Adipocyte (in vitro differentiated cells): Measurements from ENCODE around the gene NRDC.

ENCODE experiments used
- DNase-seq: peaks from one replicate; pipeline ENCODE4 v3.0.0-alpha.2; 2015; ENCODE audit warnings: low read depth
- H3K27me3 ChIP-seq: replicated peaks from 2 replicates; pipeline ENCODE4 v1.7.0; 2013; ENCODE audit warnings: mild to moderate bottlenecking, low read length, moderate library complexity; ENCODE audit not compliant: control insufficient read depth, insufficient read depth
- H3K36me3 ChIP-seq: 2 replicates; pipeline ENCODE4 v1.7.0; 2013; ENCODE audit warnings: low read length, mild to moderate bottlenecking, moderate library complexity; ENCODE audit not compliant: control insufficient read depth, insufficient read depth, severe bottlenecking
- H3K4me1 ChIP-seq: 2 replicates; pipeline ENCODE4 v1.7.0; 2013; ENCODE audit warnings: mild to moderate bottlenecking, low read length, moderate library complexity; ENCODE audit not compliant: control insufficient read depth, insufficient read depth
- H3K4me3 ChIP-seq: 2 replicates; pipeline ENCODE4 v1.7.0; 2013; ENCODE audit warnings: mild to moderate bottlenecking, low read length, moderate library complexity
- H3K9ac ChIP-seq: 2 replicates; pipeline ENCODE4 v1.7.0; 2013; ENCODE audit warnings: mild to moderate bottlenecking, low read length, moderate library complexity
- H3K9me3 ChIP-seq: 2 replicates; pipeline ENCODE4 v1.7.0; 2013; ENCODE audit warnings: mild to moderate bottlenecking, low read length, moderate library complexity; ENCODE audit not compliant: control insufficient read depth

The NRDC gene

DNA sequence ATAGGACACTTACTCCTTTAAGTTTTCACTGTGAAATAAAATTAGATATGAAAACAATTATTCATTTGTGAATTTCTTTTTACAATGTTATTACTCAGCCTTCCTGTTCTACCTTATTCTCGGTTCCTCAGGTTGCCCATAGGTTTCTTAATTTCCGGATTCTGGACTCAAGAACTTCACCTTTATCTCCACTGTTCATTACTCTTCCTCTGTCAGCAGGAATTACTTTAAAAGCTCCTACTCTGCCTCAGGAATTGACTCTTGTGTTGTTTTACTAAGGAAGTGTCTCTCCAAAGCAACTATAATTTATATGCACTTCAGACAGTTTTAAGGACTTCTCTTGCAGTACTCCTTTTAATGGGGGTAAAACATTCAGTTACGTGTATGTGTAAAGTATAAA is 137.9 kb downstream of the NRDC start:
- no peaks in the 10 kb centered on the region for H3K36me3 ChIP-seq
- H3K9me3 ChIP-seq, result no peaks in the 10 kb centered on the region
- H3K4me1 ChIP-seq, result peaks cover 21% of the 10 kb centered on the region
- DNase-seq, result no peak
- no peaks in the 10 kb centered on the region for H3K27me3 ChIP-seq
- H3K4me3 ChIP-seq, result no peak overlapping the region
- H3K9ac ChIP-seq, result no peak overlapping the region
